Measurements from ENCODE around the gene MRPL9. TPM values are rescaled to one million over a fixed set of nuclear protein-coding genes. Genes with fewer than 3 reads are reported as not detected.

Gene MRPL9
- total RNA-seq, 2 experiments from 2014 or later, result 152 to 164 TPM

DNA sequence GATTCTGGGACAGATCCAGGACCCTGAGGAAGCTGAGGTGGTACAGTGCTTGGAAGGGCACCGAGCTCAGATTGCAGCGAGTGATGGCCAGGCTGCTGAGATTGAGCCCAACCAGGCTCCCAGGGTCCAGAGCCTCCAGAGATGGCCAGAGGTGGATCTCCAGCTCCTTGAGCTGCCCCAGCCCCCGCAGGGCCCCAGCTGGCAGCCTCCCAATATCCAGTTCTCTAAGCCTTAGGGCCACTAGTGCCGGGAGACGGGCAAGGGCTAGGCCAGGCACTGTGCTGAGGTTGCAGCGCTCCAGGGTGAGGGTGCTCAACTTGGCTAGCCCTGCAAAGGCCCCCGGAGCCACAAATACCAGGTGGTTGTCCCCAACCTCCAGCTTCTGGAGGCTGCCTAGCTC is 38.5 kb upstream of the MRPL9 start:
- intact Hi-C loops (cut with DNase I, micrococcal nuclease), result no loop called here
- no peaks in the 10 kb centered on the region for H3K9me3 ChIP-seq (ENCODE audit: control insufficient read depth in 1 of 2, insufficient read depth in 1 of 2, low read length in 2 of 2)
- no peaks in the 10 kb centered on the region for H3K36me3 ChIP-seq (ENCODE audit: insufficient read depth, low read length)
- H3K36me3 Mint-ChIP-seq (ENCODE audit: low read depth), result no peaks in the 10 kb centered on the region
- ATAC-seq (ENCODE audit: poor library complexity), result no peak
- H3K9me3 Mint-ChIP-seq, result no peaks in the 10 kb centered on the region
- no peak overlapping the region for H3K27ac Mint-ChIP-seq
- peaks cover 10% of the 10 kb centered on the region for H3K4me1 Mint-ChIP-seq (ENCODE audit: low read depth)
- ChIA-PET POLR2A (interaction anchor here (1.3 kb wide), 1 partner anchor 11 kb away, joined by 5 read pairs; the partner anchor contains the start of gene TDRKH), CTCF (no interaction called here)
- no peaks in the 10 kb centered on the region for H3K27me3 ChIP-seq (ENCODE audit: control insufficient read depth in 1 of 2, insufficient read depth in 2 of 2, low read length in 2 of 2)
- H3K27ac ChIP-seq (ENCODE audit: low read depth in 1 of 2, low read length in 2 of 2), result no peak overlapping the region
- peaks cover 26% of the 10 kb centered on the region for H3K4me1 ChIP-seq (ENCODE audit: insufficient read depth, low read length)
- TF ChIP-seq, protein P1, sequence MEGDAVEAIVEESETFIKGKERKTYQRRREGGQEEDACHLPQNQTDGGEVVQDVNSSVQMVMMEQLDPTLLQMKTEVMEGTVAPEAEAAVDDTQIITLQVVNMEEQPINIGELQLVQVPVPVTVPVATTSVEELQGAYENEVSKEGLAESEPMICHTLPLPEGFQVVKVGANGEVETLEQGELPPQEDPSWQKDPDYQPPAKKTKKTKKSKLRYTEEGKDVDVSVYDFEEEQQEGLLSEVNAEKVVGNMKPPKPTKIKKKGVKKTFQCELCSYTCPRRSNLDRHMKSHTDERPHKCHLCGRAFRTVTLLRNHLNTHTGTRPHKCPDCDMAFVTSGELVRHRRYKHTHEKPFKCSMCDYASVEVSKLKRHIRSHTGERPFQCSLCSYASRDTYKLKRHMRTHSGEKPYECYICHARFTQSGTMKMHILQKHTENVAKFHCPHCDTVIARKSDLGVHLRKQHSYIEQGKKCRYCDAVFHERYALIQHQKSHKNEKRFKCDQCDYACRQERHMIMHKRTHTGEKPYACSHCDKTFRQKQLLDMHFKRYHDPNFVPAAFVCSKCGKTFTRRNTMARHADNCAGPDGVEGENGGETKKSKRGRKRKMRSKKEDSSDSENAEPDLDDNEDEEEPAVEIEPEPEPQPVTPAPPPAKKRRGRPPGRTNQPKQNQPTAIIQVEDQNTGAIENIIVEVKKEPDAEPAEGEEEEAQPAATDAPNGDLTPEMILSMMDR (IDR thresholded peaks at IDR 0.05), result no peak
- H3K27me3 Mint-ChIP-seq, result no peaks in the 10 kb centered on the region
- DNase-seq, result no peak
- H3K4me3 ChIP-seq (ENCODE audit: low read length), result no peak overlapping the region
- H3K4me3 Mint-ChIP-seq, result no peak overlapping the region

DNA sequence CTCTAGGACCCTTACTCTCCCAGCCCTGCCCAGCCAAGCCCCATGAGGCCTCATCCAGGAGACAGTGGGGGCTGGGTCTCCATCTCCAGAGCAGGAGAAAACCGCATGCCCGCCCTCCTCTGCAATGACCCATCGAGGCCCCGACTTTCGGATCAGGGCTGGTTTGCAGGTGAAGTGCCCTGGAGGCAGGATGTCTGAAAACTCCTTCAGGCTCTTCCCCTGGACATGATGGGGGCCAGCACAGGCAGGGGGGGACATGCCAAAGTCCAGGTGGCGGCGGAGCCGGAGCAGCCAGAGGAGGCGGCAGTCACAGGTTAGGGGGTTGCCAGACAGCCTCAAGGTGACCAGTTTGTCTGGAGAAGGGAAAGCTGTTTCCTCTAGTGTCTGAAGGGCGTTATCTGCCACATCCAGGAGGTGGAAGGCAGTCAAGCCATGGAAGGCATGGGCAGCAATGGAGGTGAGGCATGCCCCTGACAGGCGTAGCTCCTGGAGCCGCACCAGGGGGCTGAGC is 38.1 kb upstream of the MRPL9 start:
- no peaks in the 10 kb centered on the region for H3K36me3 ChIP-seq (ENCODE audit: insufficient read depth, low read length)
- H3K4me1 ChIP-seq (ENCODE audit: insufficient read depth, low read length), result peaks cover 26% of the 10 kb centered on the region
- H3K27ac ChIP-seq (ENCODE audit: low read depth in 1 of 2, low read length in 2 of 2), result no peak overlapping the region
- ATAC-seq (ENCODE audit: poor library complexity) (no peak), DNase-seq (no peak)
- POLR2A ChIA-PET, result interaction anchor here (1.3 kb wide), 1 partner anchor 11 kb away, joined by 5 read pairs; the partner anchor contains the start of gene TDRKH
- H3K4me3 Mint-ChIP-seq, result no peak overlapping the region
- no peak overlapping the region for H3K4me3 ChIP-seq (ENCODE audit: low read length)
- peaks cover 10% of the 10 kb centered on the region for H3K4me1 Mint-ChIP-seq (ENCODE audit: low read depth)
- H3K36me3 Mint-ChIP-seq (ENCODE audit: low read depth), result no peaks in the 10 kb centered on the region
- no peaks in the 10 kb centered on the region for H3K27me3 Mint-ChIP-seq
- TF ChIP-seq, protein P1 (IDR thresholded peaks at IDR 0.05), result no peak
- intact Hi-C loops (cut with DNase I, micrococcal nuclease), result no loop called here
- no peaks in the 10 kb centered on the region for H3K27me3 ChIP-seq (ENCODE audit: control insufficient read depth in 1 of 2, insufficient read depth in 2 of 2, low read length in 2 of 2)
- H3K9me3 ChIP-seq (ENCODE audit: control insufficient read depth in 1 of 2, insufficient read depth in 1 of 2, low read length in 2 of 2), result no peaks in the 10 kb centered on the region
- no peaks in the 10 kb centered on the region for H3K9me3 Mint-ChIP-seq
- no peak overlapping the region for H3K27ac Mint-ChIP-seq
- CTCF ChIA-PET, result no interaction called here

DNA sequence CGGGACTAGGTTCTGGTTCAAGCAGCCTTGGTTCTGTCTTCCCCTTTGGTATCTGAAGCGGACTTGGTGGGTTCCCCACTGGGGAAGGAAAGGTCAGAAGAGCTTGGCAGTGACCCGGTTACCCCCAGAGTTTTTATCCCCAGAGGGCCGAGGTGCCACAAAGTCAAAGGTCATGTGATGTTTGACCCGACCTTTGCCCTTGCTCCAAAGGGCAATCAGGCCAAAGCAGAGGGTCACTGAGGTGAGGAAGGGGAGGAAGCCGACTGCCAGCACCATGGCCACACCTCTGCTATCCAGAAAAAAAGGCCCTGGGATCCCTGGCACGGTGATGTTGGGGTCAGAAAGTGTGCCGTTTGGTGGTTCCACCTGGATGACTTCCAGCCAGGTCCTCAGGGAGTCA is 37.5 kb upstream of the MRPL9 start:
- H3K36me3 Mint-ChIP-seq (ENCODE audit: low read depth), result no peaks in the 10 kb centered on the region
- peaks cover 26% of the 10 kb centered on the region for H3K4me1 ChIP-seq (ENCODE audit: insufficient read depth, low read length)
- no peak overlapping the region for H3K27ac ChIP-seq (ENCODE audit: low read depth in 1 of 2, low read length in 2 of 2)
- CTCF ChIA-PET, result no interaction called here
- no peak overlapping the region for H3K27ac Mint-ChIP-seq
- TF ChIP-seq, protein P1 (IDR thresholded peaks at IDR 0.05), result no peak
- ATAC-seq (ENCODE audit: poor library complexity) (no peak), DNase-seq (no peak)
- H3K4me1 Mint-ChIP-seq (ENCODE audit: low read depth), result peaks cover 10% of the 10 kb centered on the region
- no peaks in the 10 kb centered on the region for H3K9me3 Mint-ChIP-seq
- no peaks in the 10 kb centered on the region for H3K9me3 ChIP-seq (ENCODE audit: control insufficient read depth in 1 of 2, insufficient read depth in 1 of 2, low read length in 2 of 2)
- H3K4me3 ChIP-seq (ENCODE audit: low read length), result no peak overlapping the region
- no peaks in the 10 kb centered on the region for H3K27me3 Mint-ChIP-seq
- intact Hi-C loops (cut with DNase I, micrococcal nuclease), result no loop called here
- POLR2A ChIA-PET, result interaction anchor here (1.1 kb wide), 1 partner anchor 10 kb away, joined by 7 read pairs; the partner anchor contains the start of gene TDRKH
- no peak overlapping the region for H3K4me3 Mint-ChIP-seq
- H3K27me3 ChIP-seq (ENCODE audit: control insufficient read depth in 1 of 2, insufficient read depth in 2 of 2, low read length in 2 of 2), result no peaks in the 10 kb centered on the region
- no peaks in the 10 kb centered on the region for H3K36me3 ChIP-seq (ENCODE audit: insufficient read depth, low read length)
